Natural killer cell (primary cell): ENCODE results near the gene PPIF. TPM values are rescaled to one million over a fixed set of nuclear protein-coding genes. Genes with fewer than 3 reads are reported as not detected.

Source experiments
- ATAC-seq, 3 donors: fragments of 150-1000 bp in 2 of 3; fragments of 200-7000 bp in 1 of 3; cut with Tn5 transposase; 1 replicate in 1 of 3; 2 replicates in 2 of 3; pipeline ENCODE4 v1.10.0; 2021; ENCODE audit warnings: mild to moderate bottlenecking in 2 of 3, moderate library complexity in 2 of 3
- DNase-seq, 2 donors: peaks; one replicate each; pipeline versions ENCODE4 v3.0.0 to v3.0.0-alpha.2; 2013 to 2021; ENCODE audit warnings: mixed read lengths in 1 of 2
- H3K27ac ChIP-seq: one replicate; pipeline ENCODE4 v1.5.1; 2013; ENCODE audit warnings: mild to moderate bottlenecking, low read length
- H3K27me3 ChIP-seq: one replicate; pipeline ENCODE4 v1.6.1; 2013; ENCODE audit warnings: low read length; ENCODE audit not compliant: control insufficient read depth, insufficient read depth
- H3K36me3 ChIP-seq: one replicate; pipeline ENCODE4 v1.6.1; 2013; ENCODE audit warnings: low read length; ENCODE audit not compliant: control insufficient read depth, insufficient read depth
- H3K4me1 ChIP-seq: one replicate; pipeline ENCODE4 v1.6.1; 2013; ENCODE audit warnings: low read length; ENCODE audit not compliant: control insufficient read depth, insufficient read depth
- H3K4me3 ChIP-seq: one replicate; pipeline ENCODE4 v1.5.1; 2013; ENCODE audit warnings: low read length
- H3K9me3 ChIP-seq: one replicate; pipeline ENCODE4 v1.6.1; 2013; ENCODE audit warnings: low read length; ENCODE audit not compliant: control insufficient read depth, insufficient read depth
- H3K27ac Mint-ChIP-seq, 2 donors: one replicate each; pipeline ENCODE4 v1.8.0; 2022; ENCODE audit warnings: mild to moderate bottlenecking in 2 of 2, mixed read lengths in 2 of 2, moderate library complexity in 1 of 2
- H3K27me3 Mint-ChIP-seq, 2 donors: one replicate each; pipeline ENCODE4 v1.8.0; 2022; ENCODE audit warnings: low read depth in 2 of 2, mixed read lengths in 2 of 2
- H3K36me3 Mint-ChIP-seq: one replicate; pipeline ENCODE4 v1.8.0; 2022; ENCODE audit warnings: mixed read lengths
- H3K4me1 Mint-ChIP-seq, 2 donors: one replicate each; pipeline ENCODE4 v1.8.0; 2022; ENCODE audit warnings: mixed read lengths in 2 of 2
- H3K4me3 Mint-ChIP-seq: one replicate; pipeline ENCODE4 v1.8.0; 2022; ENCODE audit warnings: mild to moderate bottlenecking, moderate library complexity, mixed read lengths
- H3K9me3 Mint-ChIP-seq, 2 donors: one replicate each; pipeline ENCODE4 v1.8.0; 2022; ENCODE audit warnings: mixed read lengths in 2 of 2
- CTCF ChIP-seq: fragments of 200-600 bp; IDR thresholded peaks from one replicate; pipeline ENCODE4 v1.8.0; 2022; ENCODE audit warnings: antibody characterized with exemption
- WGBS: methylation state at CpG from one replicate; pipeline ENCODE4 v1.1.7; 2013; ENCODE audit warnings: missing lambda C conversion rate; ENCODE audit not compliant: insufficient coverage; 5-methylcytosine and 5-hydroxymethylcytosine counted together
- intact Hi-C: fragments of 100-400 bp; cut with micrococcal nuclease; formaldehyde crosslinking; loops from one replicate; pipeline ENCODE4 v1.14.2; 2022
- total RNA-seq, 4 donors: library from RNA; stranded (reverse); fragments of 120-200 nt in 1 of 4; gene quantifications; one replicate each; pipeline versions ENCODE4 v1.2.3 to v1.2.4, GENCODE V29; 2013 to 2022

PPIF gene
- total RNA-seq, 3 donors from 2014 or later (not counting 1 experiment from before 2014, with no cell fraction given), result 59.5 to 99.1 (median 66.3) TPM

GRCh38 chr10:79315602-79315920 lies 31.7 kb upstream of the PPIF start:
- no peaks in the 10 kb centered on the region for H3K27me3 Mint-ChIP-seq
- Histone ChIP-seq H3K27ac (no peak overlapping the region), H3K36me3 (peaks cover 22% of the 10 kb centered on the region), H3K27me3 (no peaks in the 10 kb centered on the region), H3K4me1 (peaks cover 43% of the 10 kb centered on the region), H3K4me3 (no peak overlapping the region), H3K9me3 (no peaks in the 10 kb centered on the region)
- no peaks in the 10 kb centered on the region for H3K36me3 Mint-ChIP-seq
- TF ChIP-seq CTCF, result no peak
- no peak overlapping the region for H3K4me3 Mint-ChIP-seq
- ATAC-seq, result no peak
- intact Hi-C loops, result no loop called here
- H3K4me1 Mint-ChIP-seq, result peaks cover 49 to 60% of the 10 kb centered on the region in 2 donors
- H3K9me3 Mint-ChIP-seq, result no peaks in the 10 kb centered on the region
- 91% methylated on average over 11 of the region's 11 CpGs for WGBS
- H3K27ac Mint-ChIP-seq, result no peak overlapping the region
- no peak for DNase-seq

- no peak for TF ChIP-seq CTCF
- Mint-ChIP-seq H3K9me3 (no peaks in the 10 kb centered on the region), H3K4me1 (peaks cover 55 to 68% of the 10 kb centered on the region in 2 donors), H3K4me3 (peak overlapping the region; percentile 80), H3K27ac (peak overlapping the region; percentile 79 to 80), H3K36me3 (no peaks in the 10 kb centered on the region), H3K27me3 (no peaks in the 10 kb centered on the region)
- DNase-seq, result peak in 1 of 2 donors; percentile 48
- peak in 2 of 3 donors; percentile 1 to 10 for ATAC-seq
- Histone ChIP-seq H3K4me1 (peaks cover 55% of the 10 kb centered on the region), H3K9me3 (no peaks in the 10 kb centered on the region), H3K36me3 (peaks cover 17% of the 10 kb centered on the region), H3K27ac (no peak overlapping the region), H3K4me3 (no peak overlapping the region), H3K27me3 (no peaks in the 10 kb centered on the region)
- intact Hi-C loops, result loop anchor here (2.0 kb wide), 1 partner anchor 30 kb away; no protein-coding TSS in a partner anchor
- 25% methylated on average over 13 of the region's 13 CpGs for WGBS
Observed at GRCh38 chr10:79316671-79317431, 30.4 kb upstream of the PPIF start.

GRCh38 chr10:79318369-79318768 lies 28.9 kb upstream of the PPIF start:
- H3K36me3 Mint-ChIP-seq, result no peaks in the 10 kb centered on the region
- ATAC-seq (no peak), DNase-seq (no peak)
- no peak overlapping the region for H3K4me3 ChIP-seq
- no peaks in the 10 kb centered on the region for H3K27me3 ChIP-seq
- peaks cover 4% of the 10 kb centered on the region for H3K36me3 ChIP-seq
- 71% methylated on average over 5 of the region's 5 CpGs for WGBS
- H3K27ac ChIP-seq, result no peak overlapping the region
- TF ChIP-seq CTCF, result no peak
- peak overlapping the region; percentile 80 for H3K4me3 Mint-ChIP-seq
- peaks cover 67 to 75% of the 10 kb centered on the region in 2 donors for H3K4me1 Mint-ChIP-seq
- H3K4me1 ChIP-seq, result peaks cover 71% of the 10 kb centered on the region
- H3K9me3 Mint-ChIP-seq, result no peaks in the 10 kb centered on the region
- H3K9me3 ChIP-seq, result no peaks in the 10 kb centered on the region
- intact Hi-C loops, result no loop called here
- H3K27ac Mint-ChIP-seq, result peak overlapping the region; percentile 79 to 80
- H3K27me3 Mint-ChIP-seq, result no peaks in the 10 kb centered on the region
